ENCODE data around the gene CIC.

The CIC gene

DNA sequence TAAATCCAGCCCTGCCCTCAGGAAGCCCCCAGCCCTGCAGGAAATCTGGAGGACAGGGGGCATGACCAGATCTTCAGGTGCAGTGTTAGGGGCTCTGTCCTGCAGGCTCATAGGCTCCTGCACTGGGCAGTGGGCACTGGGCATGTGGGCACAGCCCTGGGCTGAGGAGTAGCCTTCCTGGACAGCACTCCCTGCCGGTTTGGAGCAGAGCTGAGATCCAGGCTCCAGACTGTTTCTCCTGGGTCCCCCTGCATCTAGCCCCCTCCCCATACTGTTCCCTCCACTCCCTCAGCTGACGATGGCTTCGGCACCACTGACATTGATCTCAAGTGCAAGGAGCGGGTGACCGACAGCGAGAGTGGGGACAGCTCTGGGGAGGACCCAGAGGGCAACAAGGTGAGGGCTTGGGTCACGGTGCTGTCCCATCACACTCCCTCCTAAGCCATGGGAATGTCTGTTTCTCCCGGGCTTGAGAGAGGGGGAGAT is 20.5 kb downstream of the CIC start:
- no peak for DNase-seq

DNA sequence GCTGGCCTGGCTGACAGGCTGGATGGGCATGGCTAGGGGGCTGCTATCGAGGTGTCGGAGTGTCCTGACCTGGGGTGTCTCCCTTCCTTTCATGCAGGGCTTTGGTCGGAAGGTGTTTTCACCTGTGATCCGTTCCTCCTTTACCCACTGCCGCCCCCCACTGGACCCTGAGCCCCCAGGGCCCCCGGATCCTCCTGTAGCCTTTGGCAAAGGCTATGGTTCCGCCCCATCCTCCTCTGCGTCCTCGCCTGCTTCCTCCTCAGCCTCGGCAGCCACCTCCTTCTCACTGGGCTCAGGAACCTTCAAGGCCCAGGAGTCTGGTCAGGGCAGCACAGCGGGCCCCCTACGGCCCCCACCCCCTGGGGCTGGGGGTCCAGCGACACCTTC is 21.1 kb downstream of the CIC start:
- no peak for DNase-seq

DNA sequence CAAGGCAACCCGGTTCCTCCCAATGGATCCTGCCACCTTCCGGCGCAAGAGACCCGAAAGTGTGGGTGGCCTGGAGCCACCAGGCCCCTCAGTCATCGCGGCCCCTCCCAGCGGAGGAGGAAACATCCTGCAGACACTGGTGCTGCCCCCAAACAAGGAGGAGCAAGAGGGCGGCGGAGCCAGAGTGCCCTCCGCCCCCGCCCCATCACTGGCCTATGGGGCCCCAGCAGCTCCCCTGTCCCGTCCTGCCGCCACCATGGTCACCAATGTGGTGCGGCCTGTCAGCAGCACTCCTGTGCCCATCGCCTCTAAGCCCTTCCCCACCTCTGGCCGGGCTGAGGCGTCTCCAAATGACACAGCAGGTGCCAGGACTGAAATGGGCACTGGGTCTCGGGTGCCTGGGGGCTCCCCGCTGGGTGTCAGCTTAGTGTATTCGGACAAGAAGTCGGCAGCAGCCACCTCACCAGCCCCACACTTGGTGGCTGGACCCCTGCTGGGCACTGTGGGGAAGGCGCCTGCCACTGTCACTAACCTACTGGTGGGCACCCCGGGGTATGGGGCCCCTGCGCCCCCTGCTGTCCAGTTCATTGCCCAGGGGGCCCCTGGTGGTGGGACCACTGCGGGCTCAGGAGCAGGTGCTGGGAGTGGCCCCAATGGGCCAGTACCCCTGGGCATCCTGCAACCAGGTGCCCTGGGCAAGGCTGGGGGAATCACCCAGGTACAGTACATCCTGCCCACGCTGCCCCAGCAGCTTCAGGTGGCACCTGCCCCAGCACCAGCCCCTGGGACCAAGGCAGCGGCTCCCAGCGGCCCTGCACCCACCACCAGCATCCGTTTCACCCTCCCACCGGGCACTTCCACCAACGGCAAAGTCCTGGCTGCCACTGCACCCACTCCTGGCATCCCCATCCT is 21.7 kb downstream of the CIC start:
- DNase-seq, result no peak

DNA sequence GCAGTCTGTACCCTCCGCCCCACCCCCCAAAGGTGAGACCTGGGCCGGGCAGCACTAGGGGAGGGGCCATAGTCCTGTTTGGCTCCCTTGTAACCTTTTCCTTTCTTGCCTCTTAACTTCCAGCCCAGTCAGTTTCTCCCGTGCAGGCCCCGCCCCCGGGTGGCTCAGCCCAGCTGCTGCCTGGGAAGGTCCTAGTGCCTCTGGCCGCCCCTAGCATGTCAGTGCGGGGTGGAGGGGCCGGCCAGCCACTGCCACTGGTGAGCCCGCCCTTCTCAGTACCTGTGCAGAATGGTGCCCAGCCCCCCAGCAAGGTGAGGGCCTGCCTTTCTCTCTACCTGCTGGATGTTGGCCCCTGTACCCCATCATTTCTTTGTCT is 22.4 kb downstream of the CIC start:
- no peak for DNase-seq

DNA sequence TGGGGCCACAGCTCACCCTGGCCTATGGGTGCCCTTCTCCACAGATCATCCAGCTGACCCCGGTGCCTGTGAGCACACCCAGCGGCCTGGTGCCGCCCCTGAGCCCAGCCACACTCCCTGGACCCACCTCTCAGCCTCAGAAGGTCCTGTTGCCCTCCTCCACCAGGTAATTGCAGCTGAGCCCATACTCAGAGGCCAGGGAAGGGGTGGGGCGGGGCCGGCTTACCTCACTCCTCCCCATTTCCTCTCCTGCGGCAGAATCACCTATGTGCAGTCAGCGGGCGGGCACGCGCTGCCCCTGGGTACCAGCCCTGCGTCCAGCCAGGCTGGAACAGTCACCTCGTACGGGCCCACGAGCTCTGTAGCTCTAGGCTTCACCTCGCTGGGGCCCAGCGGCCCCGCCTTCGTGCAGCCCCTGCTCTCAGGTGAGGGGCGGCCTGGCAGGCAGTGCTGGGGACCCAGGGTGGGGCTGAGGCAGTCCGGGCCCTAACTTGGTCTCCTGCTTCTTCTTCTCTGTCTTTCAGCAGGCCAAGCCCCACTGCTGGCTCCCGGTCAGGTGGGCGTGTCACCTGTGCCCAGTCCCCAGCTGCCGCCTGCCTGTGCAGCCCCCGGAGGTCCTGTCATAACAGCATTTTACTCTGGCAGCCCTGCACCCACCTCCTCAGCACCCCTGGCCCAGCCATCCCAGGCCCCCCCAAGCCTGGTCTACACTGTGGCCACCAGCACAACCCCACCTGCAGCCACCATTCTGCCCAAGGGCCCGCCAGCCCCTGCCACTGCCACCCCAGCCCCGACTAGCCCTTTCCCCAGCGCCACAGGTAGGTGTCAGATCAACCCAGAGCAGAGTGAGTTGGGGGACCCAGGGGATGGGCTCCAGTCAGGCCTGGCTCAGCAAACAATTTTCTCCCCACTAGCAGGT is 23.2 kb downstream of the CIC start:
- no peak for DNase-seq

DNA sequence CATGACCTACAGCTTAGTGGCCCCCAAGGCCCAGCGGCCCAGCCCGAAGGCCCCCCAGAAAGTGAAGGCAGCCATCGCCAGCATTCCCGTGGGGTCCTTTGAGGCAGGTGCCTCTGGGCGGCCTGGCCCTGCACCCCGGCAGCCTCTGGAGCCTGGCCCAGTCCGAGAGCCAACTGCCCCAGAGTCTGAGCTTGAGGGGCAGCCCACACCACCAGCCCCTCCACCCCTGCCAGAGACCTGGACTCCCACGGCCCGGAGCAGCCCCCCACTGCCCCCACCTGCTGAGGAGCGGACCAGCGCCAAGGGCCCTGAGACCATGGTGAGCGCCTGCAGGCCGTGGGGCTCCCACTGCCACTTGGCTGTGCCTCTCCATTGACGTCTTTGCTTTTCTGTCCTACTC is 23.9 kb downstream of the CIC start:
- DNase-seq, result no peak

DNA sequence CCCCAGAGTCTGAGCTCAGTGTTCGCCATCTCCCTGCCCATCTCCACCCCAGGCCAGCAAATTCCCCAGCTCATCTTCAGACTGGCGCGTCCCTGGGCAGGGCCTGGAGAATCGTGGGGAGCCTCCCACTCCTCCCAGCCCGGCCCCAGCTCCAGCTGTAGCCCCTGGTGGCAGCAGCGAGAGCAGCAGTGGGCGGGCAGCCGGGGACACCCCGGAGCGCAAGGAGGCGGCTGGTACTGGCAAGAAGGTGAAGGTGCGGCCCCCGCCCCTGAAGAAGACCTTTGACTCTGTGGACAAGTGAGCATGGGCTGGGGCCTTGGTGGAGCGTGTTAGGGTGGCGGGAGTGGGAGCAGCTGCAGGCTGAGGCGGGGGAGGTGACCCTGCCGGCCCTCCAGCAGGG is 24.5 kb downstream of the CIC start:
- no peak for DNase-seq

DNA sequence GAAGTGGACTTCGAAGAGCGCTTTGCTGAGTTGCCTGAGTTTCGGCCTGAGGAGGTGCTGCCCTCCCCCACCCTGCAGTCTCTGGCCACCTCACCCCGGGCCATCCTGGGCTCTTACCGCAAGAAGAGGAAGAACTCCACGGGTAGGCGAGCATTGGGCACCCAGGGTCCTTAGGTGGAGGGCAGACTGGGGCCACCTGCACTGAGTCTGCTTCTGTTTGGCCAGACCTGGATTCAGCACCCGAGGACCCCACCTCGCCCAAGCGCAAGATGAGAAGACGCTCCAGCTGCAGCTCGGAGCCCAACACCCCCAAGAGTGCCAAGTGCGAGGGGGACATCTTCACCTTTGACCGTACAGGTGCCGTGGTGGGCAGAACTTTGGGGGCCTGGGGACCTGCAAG is 24.9 kb downstream of the CIC start:
- DNase-seq, result no peak

DNA sequence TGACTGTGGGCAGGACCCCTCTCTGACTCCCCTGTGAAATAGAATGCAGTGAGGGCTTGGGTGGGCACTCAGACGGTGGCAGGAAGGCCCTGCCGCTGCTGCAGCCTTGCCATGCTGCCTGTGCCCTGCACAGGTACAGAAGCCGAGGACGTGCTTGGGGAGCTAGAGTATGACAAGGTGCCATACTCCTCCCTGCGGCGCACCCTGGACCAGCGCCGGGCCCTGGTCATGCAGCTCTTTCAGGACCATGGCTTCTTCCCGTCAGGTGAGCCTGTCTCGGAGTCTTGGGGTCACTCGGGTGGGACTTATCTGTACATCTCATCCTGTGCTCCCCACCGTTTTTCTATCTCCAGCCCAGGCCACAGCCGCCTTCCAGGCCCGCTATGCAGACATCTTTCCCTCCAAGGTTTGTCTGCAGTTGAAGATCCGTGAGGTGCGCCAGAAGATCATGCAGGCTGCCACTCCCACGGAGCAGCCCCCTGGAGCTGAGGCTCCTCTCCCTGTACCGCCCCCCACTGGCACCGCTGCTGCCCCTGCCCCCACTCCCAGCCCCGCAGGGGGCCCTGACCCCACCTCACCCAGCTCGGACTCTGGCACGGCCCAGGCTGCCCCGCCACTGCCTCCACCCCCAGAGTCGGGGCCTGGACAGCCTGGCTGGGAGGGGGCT is 25.6 kb downstream of the CIC start:
- no peak for DNase-seq

DNA sequence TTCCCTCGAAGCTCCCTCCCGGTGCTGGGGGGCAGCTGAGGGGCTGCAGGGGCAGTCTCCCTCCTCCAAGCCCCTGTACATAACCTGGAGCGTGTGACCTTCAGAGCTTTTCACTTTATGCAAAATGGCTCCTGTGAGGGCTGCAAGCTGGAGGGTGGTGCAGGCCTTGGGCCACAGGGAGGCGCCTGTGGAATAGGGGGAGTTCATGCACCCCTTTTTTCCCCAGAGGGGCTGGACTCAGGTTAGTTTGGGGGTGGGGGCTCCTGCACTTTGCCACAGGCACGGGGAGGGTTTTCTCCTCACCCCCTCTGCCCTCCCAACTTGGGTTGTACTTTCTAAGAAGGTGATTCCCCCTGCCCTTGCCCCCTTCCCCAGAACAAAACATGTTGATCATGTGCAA is 26.3 kb downstream of the CIC start:
- DNase-seq, result no peak

DNA sequence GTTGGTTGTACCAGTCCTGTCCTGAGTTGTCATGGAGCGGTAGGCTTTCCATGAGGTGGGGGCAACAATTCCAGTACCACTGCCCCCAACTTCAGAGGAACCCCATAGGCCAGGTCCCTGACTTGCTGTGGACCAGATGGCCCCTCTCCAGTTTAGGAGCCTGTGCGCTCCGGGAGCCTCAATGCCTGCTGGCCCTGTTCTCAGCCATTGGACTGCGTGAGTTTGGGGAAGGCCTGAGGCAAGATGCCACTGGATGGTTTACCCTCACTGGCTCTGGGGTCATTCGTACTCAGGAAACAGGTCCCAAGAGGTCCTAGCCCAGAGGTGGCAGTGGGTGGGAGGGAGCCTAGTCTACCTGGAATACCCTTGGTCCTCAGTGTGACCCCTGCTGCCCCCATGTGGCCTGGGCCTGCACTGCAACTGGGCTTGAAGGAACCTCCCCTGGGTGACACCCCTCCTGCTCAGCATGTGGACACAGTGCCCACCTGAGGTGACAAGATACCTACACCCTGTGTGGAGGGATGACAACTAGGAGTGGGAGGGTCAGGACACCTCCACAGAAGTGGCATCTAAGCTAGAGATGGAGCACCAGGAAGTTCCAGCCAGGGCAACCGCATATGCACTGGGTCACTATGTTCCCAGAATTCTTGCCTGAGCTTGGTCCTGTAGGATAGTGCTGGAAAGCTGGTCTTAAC is 26.9 kb downstream of the CIC start:
- DNase-seq, result peak; percentile 61

DNA sequence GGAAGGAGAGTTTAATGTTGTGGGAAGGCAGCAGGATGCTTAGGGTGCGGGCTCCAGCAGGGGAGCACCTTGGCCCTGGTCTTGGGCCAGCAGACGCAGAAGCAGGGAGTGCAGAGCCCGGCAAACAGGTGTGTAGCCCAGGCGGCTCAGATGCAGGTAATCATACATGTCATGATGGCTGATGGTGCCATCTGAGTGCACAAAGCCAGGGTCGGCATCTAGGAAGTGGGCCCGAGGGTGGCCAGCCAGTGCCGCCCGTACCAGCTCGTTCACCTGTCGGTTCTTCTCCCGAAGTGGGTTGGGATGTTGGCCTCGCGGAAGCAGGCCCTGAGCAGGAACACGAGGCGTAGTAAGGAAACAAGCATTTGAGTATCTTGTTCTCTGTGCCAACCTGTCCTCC is 28.0 kb downstream of the CIC start:
- DNase-seq, result no peak

DNA sequence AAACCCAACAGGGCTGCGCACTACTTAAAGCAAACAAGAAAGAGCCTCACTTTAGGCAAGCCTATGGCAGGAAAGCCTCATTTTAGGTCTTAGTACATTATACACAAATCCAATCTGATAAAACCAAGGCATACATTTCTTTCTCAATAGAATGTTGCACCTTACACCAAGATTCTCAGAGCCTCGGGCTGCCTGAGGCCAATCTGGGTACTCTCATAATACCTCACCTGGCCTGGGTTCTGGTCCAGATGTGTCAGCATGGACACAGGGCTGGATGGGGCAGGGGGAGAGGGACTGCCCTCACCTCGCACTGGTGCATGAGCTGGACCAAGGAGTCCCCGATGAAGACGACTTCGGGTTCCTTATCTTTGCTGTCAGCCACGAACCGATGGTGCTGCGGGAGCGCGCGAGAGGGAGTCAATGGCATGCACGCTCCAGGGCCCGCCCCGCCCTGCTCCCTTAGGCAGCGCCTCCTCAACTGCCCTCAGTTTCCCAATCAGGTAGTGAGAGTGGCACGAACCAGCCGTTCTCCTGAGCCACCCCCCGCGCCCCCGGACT is 32.7 kb downstream of the CIC start, which contains the start of gene PRR19:
Gene PRR19, plus strand, starts transcription at position 487 of the 558 bp plus-strand sequence. CDS start 7,453 bp downstream, outside the sequence.
- DNase-seq, result no peak

DNA sequence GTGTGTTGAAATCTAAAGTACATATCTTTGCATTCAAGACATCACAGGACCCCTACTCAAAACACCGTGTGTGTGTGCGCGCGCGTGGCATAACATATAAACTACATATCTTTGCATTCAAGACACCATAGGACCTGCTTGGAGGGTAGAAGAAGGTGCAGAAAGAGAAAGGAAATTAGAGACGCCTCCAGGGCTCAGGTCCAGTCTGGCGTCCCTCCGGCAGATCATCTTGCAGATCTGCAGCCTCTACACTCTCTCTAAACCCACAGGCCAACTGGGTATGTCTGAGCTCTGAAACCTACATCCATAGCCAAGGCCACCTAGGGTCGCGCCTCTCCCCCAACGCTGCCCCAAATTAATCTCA is 34.0 kb downstream of the CIC start:
- no peak for DNase-seq

DNA sequence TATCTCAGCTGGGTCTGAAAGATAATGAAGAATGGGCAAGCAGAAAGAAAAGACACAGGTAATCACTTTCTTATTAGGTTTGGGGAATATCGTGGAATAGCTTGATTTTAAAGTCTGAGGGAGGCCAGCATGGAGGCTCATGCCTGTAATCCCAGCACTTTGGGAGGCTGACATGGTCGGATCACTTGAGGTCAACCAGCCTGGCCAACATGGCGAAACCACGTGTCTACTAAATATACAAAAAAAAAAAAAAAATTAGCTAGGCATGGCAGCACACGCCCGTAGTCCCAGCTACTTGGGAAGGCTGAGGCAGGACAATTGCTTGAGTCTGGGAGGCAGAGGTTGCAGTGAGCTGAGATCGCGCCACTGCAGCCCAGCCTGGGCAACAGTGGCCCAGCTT is 34.8 kb downstream of the CIC start:
- no peak for DNase-seq

DNA sequence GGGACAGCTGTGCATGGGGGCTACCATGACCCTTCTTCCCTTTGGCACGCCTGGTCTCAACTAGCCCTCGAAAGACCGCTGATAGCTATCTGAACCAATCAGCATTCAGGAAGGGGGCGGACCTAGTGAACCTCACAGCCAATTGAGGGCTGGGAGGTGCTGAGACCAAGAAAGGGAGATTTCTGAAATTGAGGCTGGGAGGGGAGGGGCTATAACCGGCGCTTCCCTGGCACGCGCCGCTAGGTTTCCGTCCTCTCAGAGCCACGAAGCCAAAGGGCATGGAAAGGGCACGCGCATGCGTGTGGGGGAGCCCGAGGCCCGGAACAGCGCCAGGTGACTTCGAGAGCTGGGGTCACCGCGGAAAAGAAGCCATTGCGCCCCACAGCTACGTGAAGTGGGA is 37.6 kb downstream of the CIC start:
- DNase-seq, result no peak

DNA sequence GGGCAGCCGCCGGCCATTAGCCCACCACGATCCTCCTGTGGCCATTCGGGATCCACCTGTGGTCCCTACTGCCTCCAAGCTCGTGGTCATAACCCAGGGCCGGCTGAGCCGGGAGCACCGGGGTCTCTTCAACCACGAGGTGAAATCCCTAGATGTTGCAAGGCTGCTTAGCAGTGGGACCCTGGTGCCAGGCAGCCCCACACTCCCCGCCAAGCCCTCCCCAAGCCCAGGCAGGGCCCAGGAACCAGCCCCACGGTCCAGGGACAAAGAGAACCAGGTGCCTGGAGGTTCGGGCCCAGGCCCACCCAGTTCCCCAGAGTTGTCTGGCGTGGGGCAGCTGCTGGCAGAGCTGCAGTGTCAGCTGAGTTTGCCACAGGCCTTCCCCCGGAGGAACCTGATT is 40.6 kb downstream of the CIC start:
- no peak for DNase-seq

DNA sequence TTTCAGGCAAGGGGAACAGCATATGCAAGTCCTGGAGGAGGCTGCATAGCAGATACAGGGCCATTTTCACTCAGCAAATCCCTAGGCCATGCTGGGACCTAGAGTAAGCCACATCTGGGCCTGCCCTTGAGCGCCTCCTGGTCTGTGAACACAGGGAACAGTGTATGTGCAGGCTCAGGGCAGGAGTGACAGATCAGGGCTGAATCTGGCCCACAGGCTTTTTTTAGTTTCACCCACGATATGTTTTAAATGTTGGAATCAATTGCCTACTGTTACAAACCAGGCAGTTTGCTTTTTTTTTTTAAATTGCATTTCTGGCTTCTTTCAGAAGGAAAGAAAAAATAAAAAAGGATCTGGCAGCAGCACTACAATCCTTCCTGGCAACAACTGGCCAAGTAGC is 42.6 kb downstream of the CIC start:
- DNase-seq, result no peak

DNA sequence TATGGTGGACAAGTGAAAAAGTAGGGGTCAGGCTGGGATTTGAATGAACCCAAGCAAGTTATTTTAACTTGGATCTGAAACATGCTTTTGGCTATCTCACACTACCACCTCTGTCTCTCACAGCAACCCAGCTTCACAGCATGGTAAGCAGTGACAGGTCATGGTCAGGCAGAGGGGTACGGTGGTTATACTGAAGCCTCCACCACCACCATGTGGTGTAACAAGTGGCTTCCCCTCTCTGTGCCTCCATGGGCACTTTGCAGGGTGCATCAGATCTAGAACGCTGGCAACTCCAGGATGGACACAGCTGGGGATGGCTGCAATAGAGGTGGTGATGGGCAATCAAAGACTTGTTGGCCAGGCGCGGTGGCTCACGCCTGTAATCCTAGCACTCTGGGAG is 43.3 kb downstream of the CIC start:
- no peak for DNase-seq

DNA sequence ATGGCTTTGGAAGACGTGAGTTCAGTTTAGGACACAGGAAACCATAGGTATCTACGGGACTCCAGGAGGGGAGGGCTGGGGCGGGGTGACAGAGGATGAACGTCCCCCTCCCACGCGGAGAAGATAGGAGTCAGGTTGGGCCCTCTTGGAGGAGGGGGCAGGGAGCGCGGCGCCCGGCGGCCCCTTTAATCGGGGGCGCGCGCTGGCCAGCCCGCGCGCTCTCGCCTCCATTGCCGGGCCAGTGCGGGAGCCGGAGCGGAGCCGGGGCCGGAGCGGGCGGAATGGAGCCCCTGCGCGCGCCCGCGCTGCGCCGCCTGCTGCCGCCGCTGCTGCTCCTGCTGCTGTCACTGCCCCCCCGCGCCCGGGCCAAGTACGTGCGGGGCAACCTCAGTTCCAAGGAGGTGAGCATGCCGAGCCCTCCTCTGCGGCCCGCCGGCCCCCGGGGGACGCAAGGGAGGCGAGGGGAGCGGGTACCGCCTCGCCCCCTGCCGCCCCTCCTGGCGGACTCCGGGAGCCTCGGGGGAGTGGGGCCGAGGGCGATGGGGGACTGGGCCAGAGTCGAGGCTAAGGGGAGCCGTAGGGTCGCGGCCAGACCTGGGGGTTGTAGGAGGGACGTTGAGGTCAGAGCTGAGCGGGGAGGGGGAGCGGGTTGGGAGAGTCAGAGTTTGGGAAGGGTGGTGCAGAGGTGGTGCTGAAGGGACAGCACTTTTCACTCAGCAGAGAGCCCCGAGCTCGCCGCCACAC is 44.2 kb downstream of the CIC start, which contains the start of gene TMEM145:
Gene TMEM145, plus strand, starts transcription at position 214 of the 744 bp plus-strand sequence. Its CDS starts 68 bp downstream, at position 282.
- DNase-seq, result peak; percentile 38

Measured in fibroblast of skin of scalp (primary cell).